RWPE2 (cell line): ENCODE data around the gene TENT5C.

Experiments used
- ATAC-seq: fragments of 200-7000 bp; cut with Tn5 transposase; 3 replicates; pipeline ENCODE4 v1.9.1; 2021; ENCODE audit warnings: low read depth
- DNase-seq: peaks from one replicate; pipeline ENCODE4 v3.0.0-alpha.2; 2020; ENCODE audit warnings: low spot score
- H3K27ac ChIP-seq: fragments of 450-650 bp; 2 replicates; pipeline ENCODE4 v1.5.1; 2017; ENCODE audit warnings: mild to moderate bottlenecking; ENCODE audit not compliant: poor library complexity, severe bottlenecking
- H3K27me3 ChIP-seq: fragments of 250-450 bp; sonication (Bioruptor Pico); 2 replicates; pipeline ENCODE4 v1.5.1; 2021; ENCODE audit warnings: mild to moderate bottlenecking, moderate library complexity; ENCODE audit not compliant: insufficient read depth, poor library complexity, severe bottlenecking
- H3K36me3 ChIP-seq: fragments of 250-450 bp; sonication (Bioruptor Pico); 2 replicates; pipeline ENCODE4 v1.5.1; 2020; ENCODE audit warnings: low read depth, mild to moderate bottlenecking, moderate library complexity
- H3K4me1 ChIP-seq: fragments of 250-450 bp; sonication (Bioruptor Pico); 2 replicates; pipeline ENCODE4 v1.5.1; 2021; ENCODE audit warnings: mild to moderate bottlenecking, moderate library complexity; ENCODE audit not compliant: insufficient read depth, poor library complexity, severe bottlenecking
- H3K4me3 ChIP-seq: fragments of 250-450 bp; sonication (Bioruptor Pico); 2 replicates; pipeline ENCODE4 v1.5.1; 2021; ENCODE audit warnings: mild to moderate bottlenecking, moderate library complexity; ENCODE audit not compliant: severe bottlenecking
- H3K9me3 ChIP-seq: fragments of 250-450 bp; sonication (Bioruptor Pico); 2 replicates; pipeline ENCODE4 v1.5.1; 2021; ENCODE audit warnings: mild to moderate bottlenecking, moderate library complexity; ENCODE audit not compliant: severe bottlenecking
- CTCF ChIP-seq: fragments of 450-650 bp; IDR thresholded peaks from one replicate; pipeline ENCODE4 v1.5.1; 2017; ENCODE audit warnings: mild to moderate bottlenecking, moderate library complexity; ENCODE audit not compliant: poor library complexity, severe bottlenecking

The TENT5C gene

GRCh38 chr1:117638141-117638540 is 32.3 kb downstream of the TENT5C start:
- Histone ChIP-seq H3K27ac (no peak overlapping the region), H3K4me1 (no peaks in the 10 kb centered on the region), H3K36me3 (no peaks in the 10 kb centered on the region), H3K4me3 (no peak overlapping the region), H3K27me3 (no peaks in the 10 kb centered on the region), H3K9me3 (no peaks in the 10 kb centered on the region)
- no peak for DNase-seq
- ATAC-seq: no peak
- TF ChIP-seq CTCF: no peak

GRCh38 chr1:117638759-117639158 is 32.9 kb downstream of the TENT5C start:
- DNase-seq (no peak), ATAC-seq (no peak)
- no peak overlapping the region for H3K4me3 ChIP-seq
- H3K9me3 ChIP-seq: no peaks in the 10 kb centered on the region
- TF ChIP-seq CTCF: no peak
- no peaks in the 10 kb centered on the region for H3K4me1 ChIP-seq
- no peaks in the 10 kb centered on the region for H3K36me3 ChIP-seq
- H3K27me3 ChIP-seq: no peaks in the 10 kb centered on the region
- no peak overlapping the region for H3K27ac ChIP-seq

GRCh38 chr1:117639741-117640140 is 33.9 kb downstream of the TENT5C start:
- Histone ChIP-seq H3K4me1 (no peaks in the 10 kb centered on the region), H3K9me3 (no peaks in the 10 kb centered on the region), H3K4me3 (no peak overlapping the region), H3K27me3 (no peaks in the 10 kb centered on the region), H3K36me3 (no peaks in the 10 kb centered on the region), H3K27ac (no peak overlapping the region)
- no peak for TF ChIP-seq CTCF
- no peak for DNase-seq
- no peak for ATAC-seq

GRCh38 chr1:117641536-117641935 is 35.7 kb downstream of the TENT5C start:
- TF ChIP-seq CTCF: no peak
- Histone ChIP-seq H3K4me1 (no peaks in the 10 kb centered on the region), H3K27me3 (no peaks in the 10 kb centered on the region), H3K4me3 (no peak overlapping the region), H3K36me3 (no peaks in the 10 kb centered on the region), H3K9me3 (no peaks in the 10 kb centered on the region), H3K27ac (no peak overlapping the region)
- no peak for DNase-seq
- no peak for ATAC-seq

GRCh38 chr1:117642963-117643362 is 37.1 kb downstream of the TENT5C start:
- Histone ChIP-seq H3K27ac (no peak overlapping the region), H3K27me3 (no peaks in the 10 kb centered on the region), H3K9me3 (no peaks in the 10 kb centered on the region), H3K36me3 (no peaks in the 10 kb centered on the region), H3K4me3 (no peak overlapping the region), H3K4me1 (no peaks in the 10 kb centered on the region)
- ATAC-seq (no peak), DNase-seq (no peak)
- no peak for TF ChIP-seq CTCF
